GM19463 (cell line): ENCODE results near the gene ARMC9.
"Not testable (repeated sequence)": the region's sequence is repeated elsewhere in the genome, so short reads cannot be mapped to it uniquely, and the experiment has no call there.

ENCODE experiments used
- ATAC-seq: cut with Tn5 transposase; IDR thresholded peaks from one replicate; pipeline ENCODE4 v1.9.1; 2021; ENCODE audit warnings: mild to moderate bottlenecking, moderate library complexity; ENCODE audit not compliant: unreplicated experiment

The ARMC9 gene

GRCh38 chr2:231336700-231337099, 138.3 kb downstream of the ARMC9 start:
- no peak for ATAC-seq

- no peak for ATAC-seq
Measured at GRCh38 chr2:231337807-231338759, 139.7 kb downstream of the ARMC9 start.

- ATAC-seq: no peak
Measured at GRCh38 chr2:231339316-231339715, 140.9 kb downstream of the ARMC9 start.

GRCh38 chr2:231341100-231341499, 142.7 kb downstream of the ARMC9 start:
- no peak for ATAC-seq

- ATAC-seq: no peak
Measured at GRCh38 chr2:231342061-231342711, 143.8 kb downstream of the ARMC9 start.

GRCh38 chr2:231343006-231343710, 144.7 kb downstream of the ARMC9 start:
- ATAC-seq: no peak

- ATAC-seq: no peak
Measured at GRCh38 chr2:231343988-231344387, 145.6 kb downstream of the ARMC9 start.

GRCh38 chr2:231344851-231345250, 146.4 kb downstream of the ARMC9 start:
- no peak for ATAC-seq

GRCh38 chr2:231347081-231347480, 148.7 kb downstream of the ARMC9 start:
- ATAC-seq: no peak

- ATAC-seq: no peak
Measured at GRCh38 chr2:231347638-231348037, 149.2 kb downstream of the ARMC9 start.

- ATAC-seq: no peak
Measured at GRCh38 chr2:231348173-231348572, 149.7 kb downstream of the ARMC9 start.

GRCh38 chr2:231348704-231349373, 150.4 kb downstream of the ARMC9 start:
- ATAC-seq: no peak

GRCh38 chr2:231349374-231349735, 150.9 kb downstream of the ARMC9 start:
- not testable (repeated sequence) for ATAC-seq

GRCh38 chr2:231351648-231352047, 153.2 kb downstream of the ARMC9 start:
- ATAC-seq: no peak

GRCh38 chr2:231353469-231353868, 155.0 kb downstream of the ARMC9 start:
- ATAC-seq: no peak

- ATAC-seq: no peak
Measured at GRCh38 chr2:231355508-231356465, 157.4 kb downstream of the ARMC9 start.

GRCh38 chr2:231356466-231356844, 158.0 kb downstream of the ARMC9 start:
- no peak for ATAC-seq

GRCh38 chr2:231357048-231357447, 158.6 kb downstream of the ARMC9 start:
- ATAC-seq: no peak

GRCh38 chr2:231357931-231358330, 159.5 kb downstream of the ARMC9 start:
- no peak for ATAC-seq

GRCh38 chr2:231359441-231359840, 161.0 kb downstream of the ARMC9 start:
- ATAC-seq: no peak
